Activated CD8-positive, alpha-beta memory T cell treated with anti-CD3 and anti-CD28 coated beads, Interleukin-2, amount 10 ng/mL, durations not matched to agents 7 days and 5 days (primary cell): Measurements from ENCODE around the gene ACE. TPM values are rescaled to one million over a fixed set of nuclear protein-coding genes. Genes with fewer than 3 reads are reported as not detected.

Source experiments
- ATAC-seq: fragments of 150-1000 bp; cut with Tn5 transposase; one replicate; pipeline ENCODE4 v1.10.0; 2021; ENCODE audit warnings: moderate library complexity
- CTCF ChIA-PET: fragments of 350-600 bp; sonication (Branson Sonifier 250); formaldehyde crosslinking; loops from one replicate; lab custom pipeline; 2021; ENCODE audit warnings: antibody characterized with exemption; lab: Charles Lee
- DNase-seq: peaks from one replicate; pipeline ENCODE4 v3.0.0-alpha.2; 2020
- H3K27ac Mint-ChIP-seq: one replicate; pipeline ENCODE4 v1.8.0; 2021; ENCODE audit warnings: mild to moderate bottlenecking, mixed read lengths
- H3K27me3 Mint-ChIP-seq: one replicate; pipeline ENCODE4 v1.8.0; 2021; ENCODE audit warnings: mixed read lengths
- H3K36me3 Mint-ChIP-seq: one replicate; pipeline ENCODE4 v1.8.0; 2021; ENCODE audit warnings: mild to moderate bottlenecking, mixed read lengths
- H3K4me1 Mint-ChIP-seq: one replicate; pipeline ENCODE4 v1.8.0; 2021; ENCODE audit warnings: mixed read lengths
- H3K4me3 Mint-ChIP-seq: one replicate; pipeline ENCODE4 v1.8.0; 2021; ENCODE audit warnings: mild to moderate bottlenecking, moderate library complexity, mixed read lengths
- H3K9me3 Mint-ChIP-seq: one replicate; pipeline ENCODE4 v1.8.0; 2022; ENCODE audit warnings: low read depth, mixed read lengths
- total RNA-seq, 2 experiments: library from RNA; stranded (reverse); gene quantifications; one replicate each; pipeline ENCODE4 v1.2.3, GENCODE V29; 2021

The ACE gene
- total RNA-seq, 2 experiments from 2014 or later = 0.33 to 2.2 TPM

- CTCF ChIA-PET = interaction anchor here (1.4 kb wide), 1 partner anchor 22 kb away, joined by 3 read pairs; no protein-coding TSS in a partner anchor
- H3K4me1 Mint-ChIP-seq = no peaks in the 10 kb centered on the region
- no peaks in the 10 kb centered on the region for H3K9me3 Mint-ChIP-seq
- H3K27ac Mint-ChIP-seq = no peak overlapping the region
- H3K4me3 Mint-ChIP-seq = no peak overlapping the region
- DNase-seq = no peak
- no peak for ATAC-seq
- H3K36me3 Mint-ChIP-seq = no peaks in the 10 kb centered on the region
- H3K27me3 Mint-ChIP-seq = no peaks in the 10 kb centered on the region
Measured at GRCh38 chr17:63491413-63491812, 14.6 kb downstream of the ACE start.

GRCh38 chr17:63491977-63492618 is 15.2 kb downstream of the ACE start:
- CTCF ChIA-PET = interaction anchor here (0.9 to 1.4 kb wide), 2 partner anchors 23 to 66 kb away, joined by 3 read pairs; no protein-coding TSS in a partner anchor
- no peak overlapping the region for H3K4me3 Mint-ChIP-seq
- H3K27ac Mint-ChIP-seq = no peak overlapping the region

GRCh38 chr17:63492940-63493339 is 16.1 kb downstream of the ACE start:
- CTCF ChIA-PET = interaction anchor here (0.9 kb wide), 1 partner anchor 67 kb away, joined by 3 read pairs; no protein-coding TSS in a partner anchor
- H3K9me3 Mint-ChIP-seq = no peaks in the 10 kb centered on the region
- DNase-seq = no peak
- H3K27me3 Mint-ChIP-seq = no peaks in the 10 kb centered on the region
- H3K4me1 Mint-ChIP-seq = no peaks in the 10 kb centered on the region
- no peaks in the 10 kb centered on the region for H3K36me3 Mint-ChIP-seq
- H3K4me3 Mint-ChIP-seq = no peak overlapping the region
- no peak for ATAC-seq
- no peak overlapping the region for H3K27ac Mint-ChIP-seq

More at GRCh38 chr17:63491977-63492618, 15.2 kb downstream of the ACE start:
- no peak for DNase-seq
- no peaks in the 10 kb centered on the region for H3K9me3 Mint-ChIP-seq
- ATAC-seq = no peak
- no peaks in the 10 kb centered on the region for H3K27me3 Mint-ChIP-seq
- H3K4me1 Mint-ChIP-seq = no peaks in the 10 kb centered on the region
- no peaks in the 10 kb centered on the region for H3K36me3 Mint-ChIP-seq

GRCh38 chr17:63493411-63493810 is 16.6 kb downstream of the ACE start:
- Mint-ChIP-seq H3K27me3 (no peaks in the 10 kb centered on the region), H3K4me1 (no peaks in the 10 kb centered on the region), H3K4me3 (no peak overlapping the region), H3K9me3 (no peaks in the 10 kb centered on the region), H3K36me3 (no peaks in the 10 kb centered on the region), H3K27ac (no peak overlapping the region)
- ATAC-seq (no peak), DNase-seq (no peak)
- CTCF ChIA-PET = no interaction called here

- no peaks in the 10 kb centered on the region for H3K27me3 Mint-ChIP-seq
- DNase-seq = no peak
- no peak for ATAC-seq
- H3K4me1 Mint-ChIP-seq = no peaks in the 10 kb centered on the region
- CTCF ChIA-PET = interaction anchor here (1.1 kb wide), 1 partner anchor 69 kb away, joined by 3 read pairs; no protein-coding TSS in a partner anchor
- H3K4me3 Mint-ChIP-seq = no peak overlapping the region
- no peaks in the 10 kb centered on the region for H3K9me3 Mint-ChIP-seq
- no peak overlapping the region for H3K27ac Mint-ChIP-seq
- H3K36me3 Mint-ChIP-seq = no peaks in the 10 kb centered on the region
Measured at GRCh38 chr17:63494300-63494928, 17.6 kb downstream of the ACE start.

- no peak for ATAC-seq
- CTCF ChIA-PET = interaction anchor here (0.9 to 1.5 kb wide), 3 partner anchors 17 to 120 kb away, joined by 3 to 4 read pairs (median 3); no protein-coding TSS in a partner anchor
- Mint-ChIP-seq H3K4me3 (no peak overlapping the region), H3K27me3 (peaks cover 3% of the 10 kb centered on the region), H3K4me1 (no peaks in the 10 kb centered on the region), H3K9me3 (no peaks in the 10 kb centered on the region), H3K27ac (no peak overlapping the region), H3K36me3 (no peaks in the 10 kb centered on the region)
- DNase-seq = no peak
Measured at GRCh38 chr17:63495491-63495890, 18.6 kb downstream of the ACE start.

- Mint-ChIP-seq H3K27ac (no peak overlapping the region), H3K27me3 (peaks cover 5% of the 10 kb centered on the region), H3K4me1 (no peaks in the 10 kb centered on the region), H3K36me3 (no peaks in the 10 kb centered on the region), H3K4me3 (no peak overlapping the region), H3K9me3 (no peaks in the 10 kb centered on the region)
- CTCF ChIA-PET = interaction anchor here (0.9 to 1.5 kb wide), 2 partner anchors 18 to 119 kb away, joined by 3 to 4 read pairs; no protein-coding TSS in a partner anchor
- ATAC-seq (no peak), DNase-seq (no peak)
Measured at GRCh38 chr17:63496177-63496576, 19.3 kb downstream of the ACE start.

GRCh38 chr17:63496663-63497400 is 20.0 kb downstream of the ACE start:
- CTCF ChIA-PET = interaction anchor here (0.9 to 1.5 kb wide), 3 partner anchors 18 to 118 kb away, joined by 3 to 4 read pairs (median 4); no protein-coding TSS in a partner anchor
- no peaks in the 10 kb centered on the region for H3K36me3 Mint-ChIP-seq
- no peak overlapping the region for H3K4me3 Mint-ChIP-seq
- no peaks in the 10 kb centered on the region for H3K4me1 Mint-ChIP-seq
- ATAC-seq (no peak), DNase-seq (no peak)
- H3K27me3 Mint-ChIP-seq = peaks cover 10% of the 10 kb centered on the region
- H3K27ac Mint-ChIP-seq = no peak overlapping the region
- no peaks in the 10 kb centered on the region for H3K9me3 Mint-ChIP-seq

GRCh38 chr17:63497708-63498483 is 21.0 kb downstream of the ACE start:
- no peaks in the 10 kb centered on the region for H3K4me1 Mint-ChIP-seq
- DNase-seq (no peak), ATAC-seq (no peak)
- no peaks in the 10 kb centered on the region for H3K9me3 Mint-ChIP-seq
- no peak overlapping the region for H3K4me3 Mint-ChIP-seq
- CTCF ChIA-PET = interaction anchor here (1.3 kb wide), 1 partner anchor 72 kb away, joined by 4 read pairs; no protein-coding TSS in a partner anchor
- no peak overlapping the region for H3K27ac Mint-ChIP-seq
- H3K27me3 Mint-ChIP-seq = peaks cover 17% of the 10 kb centered on the region
- no peaks in the 10 kb centered on the region for H3K36me3 Mint-ChIP-seq

GRCh38 chr17:63498626-63499195 is 21.9 kb downstream of the ACE start:
- no peak overlapping the region for H3K4me3 Mint-ChIP-seq
- DNase-seq (no peak), ATAC-seq (no peak)
- H3K27me3 Mint-ChIP-seq = peaks cover 25% of the 10 kb centered on the region
- no peaks in the 10 kb centered on the region for H3K4me1 Mint-ChIP-seq
- H3K36me3 Mint-ChIP-seq = no peaks in the 10 kb centered on the region
- no peaks in the 10 kb centered on the region for H3K9me3 Mint-ChIP-seq
- CTCF ChIA-PET = no interaction called here
- no peak overlapping the region for H3K27ac Mint-ChIP-seq

- H3K36me3 Mint-ChIP-seq = no peaks in the 10 kb centered on the region
- H3K27me3 Mint-ChIP-seq = peaks cover 36% of the 10 kb centered on the region
- H3K4me1 Mint-ChIP-seq = no peaks in the 10 kb centered on the region
- CTCF ChIA-PET = interaction anchor here (1.2 kb wide), 1 partner anchor 75 kb away, joined by 4 read pairs; no protein-coding TSS in a partner anchor
- no peak for DNase-seq
- ATAC-seq = no peak
- H3K4me3 Mint-ChIP-seq = no peak overlapping the region
- peaks cover 3% of the 10 kb centered on the region for H3K9me3 Mint-ChIP-seq
- no peak overlapping the region for H3K27ac Mint-ChIP-seq
Measured at GRCh38 chr17:63500543-63501390, 23.9 kb downstream of the ACE start.

- no peak for DNase-seq
- Mint-ChIP-seq H3K27ac (no peak overlapping the region), H3K9me3 (peaks cover 3% of the 10 kb centered on the region), H3K36me3 (no peaks in the 10 kb centered on the region), H3K4me3 (no peak overlapping the region), H3K4me1 (no peaks in the 10 kb centered on the region), H3K27me3 (peaks cover 36% of the 10 kb centered on the region)
- ATAC-seq = no peak
- CTCF ChIA-PET = no interaction called here
Measured at GRCh38 chr17:63503341-63503705, 26.5 kb downstream of the ACE start.
